Activated CD4-positive, alpha-beta T cell treated with anti-CD3 and anti-CD28 coated beads, Interleukin-2, amount 50 U/mL, for 1 hour (primary cell): ENCODE measurements around the gene PGC.
A peak's percentile ranks its signal among the peaks of the same experiment; 100 is the strongest.

ENCODE experiments used
- DNase-seq: peaks from one replicate; pipeline ENCODE4 v3.0.0-alpha.2; 2020

The PGC gene

DNA sequence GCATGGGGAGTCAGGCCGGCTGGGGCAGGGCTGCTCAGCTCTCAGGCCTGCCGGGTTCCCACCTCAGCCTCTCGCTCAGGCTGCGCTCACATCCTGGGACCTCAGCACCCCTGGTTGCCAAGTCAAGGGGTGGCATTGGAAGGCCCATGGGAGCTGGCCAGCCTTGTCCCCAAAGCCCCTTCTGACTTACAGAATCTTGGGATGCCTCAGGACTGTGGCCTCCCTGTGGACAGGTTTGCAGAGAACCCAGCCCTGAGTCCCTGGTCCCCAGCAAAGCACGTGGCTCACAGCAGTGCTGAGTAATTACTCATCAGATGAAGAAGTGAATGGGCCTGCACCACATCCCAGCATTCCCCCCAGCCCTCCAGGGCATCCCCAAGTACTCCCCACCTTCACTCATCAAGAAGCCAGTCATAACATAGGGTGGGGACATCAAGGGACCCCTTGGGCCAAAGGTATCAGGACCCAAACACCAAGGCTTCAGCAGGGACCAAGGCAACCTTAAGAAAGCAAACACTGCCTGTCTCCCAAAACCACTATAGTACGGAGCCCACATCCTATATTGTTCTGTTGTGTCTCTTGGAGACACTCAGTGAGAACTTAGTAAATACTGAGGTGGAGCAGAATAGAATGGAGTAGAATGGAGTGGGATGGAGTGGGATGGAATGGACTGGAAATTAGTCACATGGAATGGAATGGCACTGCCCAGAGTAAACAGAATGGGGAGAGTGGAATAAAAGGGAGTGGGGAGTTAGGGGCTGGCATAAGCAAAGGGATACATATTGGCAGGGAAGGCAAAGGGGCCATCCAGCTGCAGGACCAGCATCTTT, 3.6 kb downstream of the PGC start:
- DNase-seq: no peak

DNA sequence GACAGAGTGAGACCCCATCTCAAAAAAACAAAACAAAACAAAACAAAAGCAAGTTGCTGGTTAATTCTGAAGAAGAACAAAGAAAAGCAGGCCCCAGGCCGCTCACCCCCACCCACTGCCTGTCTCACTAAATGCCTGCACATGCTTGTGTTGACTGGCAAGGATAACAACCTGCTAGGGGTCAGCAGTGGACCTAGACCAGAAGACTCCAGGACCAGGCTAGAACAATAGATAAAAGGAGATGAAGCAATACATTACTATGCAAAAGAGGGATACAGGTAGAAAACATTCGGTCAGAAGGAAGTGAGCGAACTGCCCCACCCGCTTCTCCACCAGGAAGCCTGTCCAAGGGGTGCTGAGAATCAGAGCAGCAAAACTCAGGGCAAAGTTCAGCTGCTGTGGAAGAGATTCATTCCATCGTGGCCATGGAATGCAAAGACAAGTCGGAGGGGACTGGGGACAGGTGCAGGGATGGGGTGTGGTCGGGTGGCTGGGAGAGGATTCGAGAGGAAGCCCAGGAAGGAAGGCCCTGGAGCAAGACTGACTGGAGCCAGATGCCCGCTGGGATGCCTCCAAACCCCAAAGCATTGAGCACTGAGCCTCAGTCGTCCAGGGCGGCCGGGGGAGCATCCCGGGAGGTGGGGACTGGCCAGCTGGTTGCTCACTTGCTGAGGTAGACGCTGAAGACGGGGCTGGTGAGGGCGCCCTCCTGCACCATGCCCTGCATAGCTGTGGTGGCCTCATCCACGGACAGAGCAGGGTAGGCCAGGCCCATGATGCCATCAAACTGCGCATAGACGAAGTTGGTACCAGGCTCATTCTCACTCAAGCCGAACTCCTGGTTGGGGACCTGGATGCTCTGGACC, 5.3 kb downstream of the PGC start:
- no peak for DNase-seq

DNA sequence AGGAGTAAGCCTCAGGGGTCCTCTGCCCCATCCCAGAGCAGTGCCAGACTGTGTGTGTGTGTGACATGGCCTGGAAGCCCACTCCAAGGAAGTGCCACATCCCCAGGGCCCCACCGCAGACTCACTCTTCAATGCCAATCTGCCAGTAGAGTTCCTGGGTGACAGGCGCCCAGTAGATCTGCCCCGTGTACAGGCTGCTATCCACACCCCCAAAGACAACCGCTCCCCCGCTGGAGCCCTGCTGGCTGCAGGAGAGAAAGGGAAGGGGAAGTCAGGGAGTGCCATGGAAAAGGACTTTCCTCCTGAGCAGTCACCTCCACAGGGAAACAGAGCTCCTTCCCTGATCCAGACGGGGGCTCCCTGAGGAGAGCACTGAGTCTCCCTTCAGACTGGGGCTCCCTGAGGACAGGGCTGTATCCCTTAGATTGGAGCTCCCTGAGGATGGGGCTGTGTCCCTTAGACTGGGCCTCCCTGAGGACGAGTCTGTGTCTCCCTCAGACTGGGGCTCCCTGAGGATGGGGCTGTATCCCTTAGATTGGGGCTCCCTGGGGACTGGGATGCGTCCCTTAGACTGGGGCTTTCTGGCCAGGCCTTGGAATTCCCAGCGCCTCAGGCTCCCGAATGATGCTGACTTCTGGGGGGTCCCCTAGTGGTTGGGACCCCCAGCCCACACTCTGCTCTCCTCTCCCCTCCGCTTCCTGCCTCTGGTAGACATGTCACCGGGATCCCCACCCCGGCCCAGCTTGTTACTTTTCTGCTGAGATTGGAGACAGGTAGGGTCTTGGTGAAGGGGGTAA, 6.6 kb downstream of the PGC start:
- no peak for DNase-seq

DNA sequence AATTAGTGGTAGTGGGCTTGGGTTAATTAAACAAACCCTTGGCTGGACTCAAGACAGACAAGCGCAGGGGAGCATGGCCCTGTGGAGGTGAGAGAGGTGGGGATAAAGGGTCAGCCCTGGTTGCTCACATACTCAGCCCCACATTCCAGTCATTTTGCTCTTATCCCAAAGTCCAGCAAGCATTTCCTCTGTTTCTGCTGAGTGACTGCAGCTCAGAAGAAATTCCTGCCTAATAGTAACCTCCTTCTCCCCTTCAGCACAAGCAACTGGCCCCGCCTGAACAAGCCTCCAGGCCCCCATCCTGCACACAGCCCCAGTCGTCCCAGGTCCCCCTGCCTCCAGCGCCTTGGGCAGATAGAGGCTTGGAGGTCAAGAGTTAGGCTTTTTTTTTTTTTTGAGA, 8.2 kb downstream of the PGC start:
- DNase-seq: no peak

DNA sequence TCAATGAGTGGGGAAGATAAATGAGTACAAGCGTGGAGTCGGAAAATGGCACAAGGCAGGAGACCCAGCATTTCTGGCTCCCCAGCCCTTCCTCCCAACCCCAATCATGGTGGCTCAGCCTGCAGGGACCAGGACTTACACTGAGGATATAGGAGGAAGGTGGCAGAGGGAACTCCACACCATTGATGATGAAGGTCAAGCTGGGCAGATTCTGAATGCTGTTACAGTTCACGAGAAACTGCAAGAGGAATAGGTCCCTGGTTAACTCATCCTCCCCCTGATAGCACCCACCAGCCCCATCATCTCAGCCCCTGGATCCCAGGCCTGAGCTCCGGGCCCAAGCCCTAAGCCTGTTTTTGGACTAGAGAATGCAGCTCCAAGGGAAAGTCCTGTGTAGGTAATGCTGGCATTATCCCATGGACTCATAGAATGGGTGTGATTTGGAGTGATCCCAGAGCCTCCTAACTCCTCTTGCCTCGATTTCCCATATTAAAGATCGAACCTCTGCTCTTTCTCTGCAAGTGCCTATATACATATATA, 9.5 kb downstream of the PGC start:
- DNase-seq: no peak

DNA sequence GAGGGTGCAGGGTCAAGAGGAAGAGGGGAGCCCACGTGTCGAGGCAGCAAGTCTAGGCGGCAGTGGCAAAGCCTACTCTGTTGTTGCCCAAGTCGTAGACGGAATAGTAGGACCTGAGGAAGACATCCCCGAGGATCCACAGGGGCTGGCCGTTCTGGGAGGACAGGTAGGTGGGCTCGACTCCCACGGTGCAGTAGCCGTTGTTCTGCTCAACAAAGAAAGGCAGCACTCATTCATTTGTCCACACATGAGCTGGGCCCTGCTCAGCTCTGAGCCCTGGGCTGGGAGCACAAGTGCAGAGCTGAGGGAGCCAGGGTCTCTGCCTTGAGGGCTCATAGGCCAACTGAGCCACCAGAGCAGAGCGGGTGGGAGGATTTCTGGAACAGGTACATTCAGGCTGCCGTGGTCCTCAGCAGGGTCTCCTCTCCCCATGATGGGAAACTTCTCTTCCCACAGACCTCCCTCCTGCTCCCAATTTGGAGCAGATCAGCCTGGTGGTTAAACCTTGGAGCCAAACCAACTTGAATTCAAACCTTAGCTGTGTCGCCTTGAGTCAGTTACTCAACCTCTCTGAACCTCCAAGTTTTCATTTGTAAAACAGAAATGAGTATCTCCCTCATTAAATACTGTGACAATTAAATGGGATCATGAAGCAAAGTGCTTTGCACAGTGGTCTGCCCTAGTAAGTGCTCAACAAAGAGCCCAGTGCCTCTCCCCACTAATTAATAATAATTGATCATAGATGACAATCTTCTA, 10.2 kb downstream of the PGC start:
- DNase-seq: no peak

DNA sequence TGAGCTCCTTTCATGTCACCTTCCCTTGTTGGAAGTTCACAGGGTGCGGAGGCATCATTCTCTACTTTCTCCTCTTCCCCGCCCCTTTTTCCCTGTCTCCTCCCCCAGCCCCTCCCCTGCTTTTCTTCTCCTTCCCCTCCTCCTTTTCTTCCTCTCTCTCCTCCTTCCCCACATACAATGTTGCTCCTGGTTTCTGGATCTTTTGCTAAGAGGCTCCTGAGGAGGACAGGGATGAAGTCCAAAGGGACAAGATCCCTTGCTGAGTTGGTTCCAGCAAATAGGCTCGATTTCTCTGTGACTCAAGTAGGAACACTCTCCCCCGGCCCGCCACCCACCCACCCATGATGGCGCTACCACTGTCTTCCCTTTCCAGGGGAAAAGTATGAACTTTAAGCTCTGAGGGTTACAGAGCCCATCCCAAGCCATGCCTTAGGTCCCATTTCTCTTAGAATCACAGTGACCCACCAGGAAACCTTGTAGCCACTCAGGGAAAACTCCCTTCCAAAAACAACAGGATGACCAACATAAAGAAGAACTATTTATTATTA, 10.9 kb downstream of the PGC start:
- DNase-seq: no peak

DNA sequence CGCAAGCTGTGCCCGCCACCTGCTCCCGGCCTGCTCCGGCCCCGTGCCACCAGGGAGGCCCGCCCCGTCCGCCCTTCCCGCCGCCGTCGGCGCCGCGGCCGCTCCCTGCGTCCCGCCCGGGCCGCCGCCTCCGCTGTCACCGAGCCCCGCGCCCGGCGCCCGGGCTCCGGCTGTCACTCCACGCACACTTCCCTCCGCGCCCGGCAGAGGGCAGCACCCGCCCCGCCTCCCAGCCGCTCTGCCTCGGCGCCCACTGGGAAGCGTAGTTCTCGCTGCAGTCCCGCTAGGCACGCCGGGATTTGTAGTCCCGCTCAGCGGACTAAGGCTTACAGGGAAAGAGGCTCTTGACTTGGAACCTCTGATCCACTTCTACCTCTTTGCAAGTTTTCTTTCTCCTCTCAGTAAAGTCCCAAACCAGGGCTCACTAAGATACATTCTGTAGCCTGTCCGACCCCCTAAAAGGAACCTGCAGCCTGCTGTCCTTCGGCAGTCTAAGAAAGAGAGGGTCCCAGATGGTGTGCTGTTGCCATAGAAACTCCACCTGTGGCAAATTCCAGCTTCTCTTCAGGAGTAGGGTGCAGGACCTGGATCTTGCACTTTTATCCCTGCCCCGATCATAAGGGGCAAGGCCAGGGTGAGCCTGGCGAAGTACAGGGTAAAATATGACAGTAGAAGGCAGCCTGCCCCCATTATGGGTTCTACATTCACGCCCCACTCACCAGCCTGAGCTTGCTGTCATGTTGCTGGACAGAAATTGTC, 11.6 kb downstream of the PGC start, which contains the start of gene TFEB:
Gene TFEB, minus strand, starts transcription at position 182 of the 759 bp plus-strand sequence. CDS start 44,395 bp downstream, outside the sequence.
- peak; percentile 93 for DNase-seq

DNA sequence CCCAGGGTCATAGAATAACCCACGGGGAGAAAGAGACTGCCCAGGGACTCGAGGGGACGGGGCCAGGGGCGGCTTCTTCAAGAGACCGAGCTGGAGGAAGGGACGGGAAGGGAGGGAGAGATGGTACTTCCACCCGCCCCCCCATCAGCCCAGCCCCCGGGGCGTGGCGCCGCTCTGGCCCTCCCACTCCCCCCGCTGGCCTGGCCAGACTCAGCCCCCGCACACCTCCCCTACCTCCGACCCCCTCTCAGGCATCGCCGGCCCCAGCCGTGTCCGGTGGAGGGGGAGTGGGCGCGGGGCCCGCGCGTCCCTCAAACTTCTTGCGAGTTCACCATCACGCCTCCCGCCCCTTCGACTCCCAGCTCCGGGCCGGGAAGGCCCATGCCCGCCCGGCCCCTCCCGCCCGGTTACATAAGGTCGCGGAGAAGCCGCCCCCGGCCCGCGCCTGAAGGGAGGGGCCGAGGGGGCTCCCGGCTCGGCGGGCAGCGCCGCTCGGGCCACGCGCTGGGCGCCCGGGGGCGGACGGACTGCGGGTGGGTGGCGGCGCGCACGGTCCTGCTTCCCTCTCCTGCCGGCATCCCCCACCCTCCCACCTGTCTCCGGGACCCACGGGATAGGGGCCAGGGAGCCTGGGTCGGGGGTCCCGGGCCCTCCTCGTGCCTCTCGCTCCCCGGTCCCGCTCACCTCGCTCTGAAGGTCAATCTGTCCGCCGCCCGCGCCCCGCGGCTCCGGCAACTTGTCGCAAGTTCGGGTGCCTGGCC, 12.4 kb downstream of the PGC start:
- DNase-seq: peak; percentile 64

DNA sequence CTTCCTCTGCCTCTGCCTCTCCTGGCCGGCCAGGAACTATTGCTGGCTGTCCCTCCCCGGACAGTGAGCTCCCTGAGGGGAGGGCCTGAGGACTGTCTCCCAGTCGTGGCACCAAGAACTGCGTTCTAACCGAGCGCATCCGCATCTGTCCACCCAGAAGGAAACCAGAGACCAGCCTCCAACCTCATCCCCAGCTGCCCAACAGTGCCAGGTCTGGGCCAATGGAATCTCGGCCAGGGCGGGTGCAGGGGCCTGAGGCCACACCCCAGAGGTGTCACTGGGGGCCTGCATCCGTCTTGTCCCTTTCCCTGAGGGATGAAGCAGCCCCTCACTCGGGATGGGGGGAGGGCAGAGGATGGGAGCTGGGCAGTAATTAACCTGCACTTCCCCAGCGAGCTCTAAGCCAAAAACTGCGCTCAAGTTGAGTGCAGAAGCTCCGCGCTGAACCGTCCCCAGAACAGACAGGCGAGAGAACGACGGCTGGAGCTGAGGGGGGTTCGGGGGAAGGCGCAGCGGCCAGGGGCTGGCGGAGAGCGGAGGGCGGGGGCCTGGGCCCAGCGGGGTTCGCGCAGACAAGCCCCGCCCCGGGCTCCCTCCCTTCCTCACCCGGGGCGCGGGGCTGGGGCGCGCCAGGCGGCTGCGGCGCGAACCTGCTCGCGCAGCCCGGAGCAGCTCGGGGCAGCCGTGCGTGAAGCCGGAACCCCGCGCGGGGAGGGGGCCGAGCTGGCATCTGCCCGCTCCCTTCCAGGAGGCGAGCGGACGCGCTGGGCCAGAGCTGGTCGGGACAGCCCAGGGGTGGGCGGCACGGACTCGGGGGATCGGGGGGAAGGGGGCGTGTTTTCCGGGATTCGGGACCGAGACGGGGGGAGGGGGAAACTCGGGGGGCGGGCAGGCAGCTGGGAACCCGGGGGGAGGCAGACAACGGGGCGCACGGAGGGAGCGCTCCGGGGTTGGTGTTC, 13.2 kb downstream of the PGC start:
- peak; percentile 67 for DNase-seq

DNA sequence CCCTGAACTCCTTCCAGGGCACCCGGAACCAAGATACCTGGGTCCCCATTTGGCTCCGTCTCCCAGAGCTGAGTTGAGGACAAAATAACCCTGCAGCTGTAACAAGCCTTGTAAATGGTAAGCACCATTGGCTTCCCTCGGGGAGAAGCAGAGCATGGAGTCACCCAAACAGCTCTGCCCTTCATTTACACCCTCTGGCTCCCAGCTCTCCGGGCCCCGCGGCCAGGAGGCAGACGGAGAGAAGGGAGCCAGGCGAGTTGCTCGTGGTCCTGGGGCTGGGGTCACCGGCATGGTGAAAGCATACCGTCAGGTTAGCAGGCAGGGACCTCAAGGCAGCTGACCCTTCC, 13.9 kb downstream of the PGC start:
- DNase-seq: no peak

DNA sequence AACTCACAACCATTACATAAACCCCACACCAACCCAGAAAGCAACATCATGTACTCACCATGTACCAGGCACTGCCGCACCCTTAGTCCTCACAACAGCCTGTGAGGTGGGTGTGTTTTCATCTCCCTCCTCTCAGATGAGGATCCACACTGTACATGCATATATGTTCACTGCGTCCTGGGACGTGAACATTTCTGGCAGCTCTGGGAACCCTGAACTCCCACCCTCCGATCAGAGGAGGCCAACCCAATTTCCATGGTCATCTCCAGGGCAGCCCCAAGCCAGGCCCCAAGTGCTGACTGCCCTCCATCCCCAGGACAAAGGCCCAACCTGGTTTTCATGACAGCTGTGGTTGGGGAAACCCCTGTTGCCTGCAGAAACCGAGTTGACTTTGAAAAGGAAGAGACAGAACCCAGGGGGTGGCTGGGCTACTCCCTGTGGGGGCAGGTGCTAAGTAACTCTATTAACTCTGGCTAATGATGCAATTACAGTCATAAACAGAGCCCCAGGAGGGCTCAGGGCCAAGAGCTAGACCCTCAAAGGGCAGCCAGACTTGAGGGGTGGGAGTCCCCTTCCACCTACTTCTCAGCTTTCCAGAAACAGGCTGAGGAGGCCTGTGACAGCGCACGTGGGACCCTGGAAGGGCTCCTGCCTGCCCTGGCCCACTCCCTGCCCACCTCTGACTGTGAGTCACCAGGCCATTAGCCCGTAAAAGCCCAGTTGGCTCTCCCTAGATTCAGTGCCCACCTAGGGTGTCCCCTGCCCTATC, 14.4 kb downstream of the PGC start:
- peak; percentile 57 for DNase-seq

DNA sequence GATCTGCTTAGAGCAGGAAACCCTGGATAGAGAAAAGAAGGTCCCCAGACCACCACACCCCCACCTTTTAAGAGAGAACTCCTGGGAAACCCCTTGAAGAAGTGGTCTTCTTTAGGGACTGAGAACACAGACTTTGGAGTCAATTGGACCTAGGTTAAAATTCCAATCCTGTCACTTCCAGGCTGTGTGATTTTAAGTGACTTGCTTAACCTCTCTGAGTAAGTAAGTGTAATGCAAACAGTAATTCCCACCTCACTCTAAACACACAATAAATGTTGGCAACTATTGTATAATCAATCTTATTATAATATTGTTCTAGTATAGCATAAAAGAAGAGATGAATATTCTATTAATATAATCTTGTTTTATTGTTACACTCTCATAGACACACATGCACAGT, 15.0 kb downstream of the PGC start:
- DNase-seq: no peak

DNA sequence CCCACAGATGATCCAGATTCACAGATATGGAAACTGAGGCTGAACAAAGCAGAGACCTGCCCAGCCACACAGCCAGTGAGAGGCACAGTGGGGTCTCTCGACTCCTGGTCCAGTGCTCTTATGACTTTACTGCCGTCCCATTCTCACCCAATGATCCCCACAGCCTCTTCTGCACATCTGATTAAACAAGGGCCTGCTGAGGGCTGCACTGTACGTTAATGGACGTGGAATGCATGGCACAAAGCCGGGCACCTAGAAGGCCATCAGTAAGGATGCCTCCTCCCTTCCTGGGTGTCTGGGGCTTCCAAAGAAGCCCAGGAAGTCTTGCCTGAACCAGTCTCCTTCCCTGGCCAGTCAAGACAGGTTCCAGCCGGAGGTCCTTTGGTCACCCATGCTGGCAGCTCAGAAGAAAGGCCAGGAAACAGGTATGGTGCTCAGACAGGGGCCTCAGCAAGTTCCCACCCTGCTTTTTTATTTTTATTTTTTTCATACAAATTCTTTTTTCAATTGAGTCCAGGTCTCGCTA, 15.6 kb downstream of the PGC start:
- DNase-seq: no peak

DNA sequence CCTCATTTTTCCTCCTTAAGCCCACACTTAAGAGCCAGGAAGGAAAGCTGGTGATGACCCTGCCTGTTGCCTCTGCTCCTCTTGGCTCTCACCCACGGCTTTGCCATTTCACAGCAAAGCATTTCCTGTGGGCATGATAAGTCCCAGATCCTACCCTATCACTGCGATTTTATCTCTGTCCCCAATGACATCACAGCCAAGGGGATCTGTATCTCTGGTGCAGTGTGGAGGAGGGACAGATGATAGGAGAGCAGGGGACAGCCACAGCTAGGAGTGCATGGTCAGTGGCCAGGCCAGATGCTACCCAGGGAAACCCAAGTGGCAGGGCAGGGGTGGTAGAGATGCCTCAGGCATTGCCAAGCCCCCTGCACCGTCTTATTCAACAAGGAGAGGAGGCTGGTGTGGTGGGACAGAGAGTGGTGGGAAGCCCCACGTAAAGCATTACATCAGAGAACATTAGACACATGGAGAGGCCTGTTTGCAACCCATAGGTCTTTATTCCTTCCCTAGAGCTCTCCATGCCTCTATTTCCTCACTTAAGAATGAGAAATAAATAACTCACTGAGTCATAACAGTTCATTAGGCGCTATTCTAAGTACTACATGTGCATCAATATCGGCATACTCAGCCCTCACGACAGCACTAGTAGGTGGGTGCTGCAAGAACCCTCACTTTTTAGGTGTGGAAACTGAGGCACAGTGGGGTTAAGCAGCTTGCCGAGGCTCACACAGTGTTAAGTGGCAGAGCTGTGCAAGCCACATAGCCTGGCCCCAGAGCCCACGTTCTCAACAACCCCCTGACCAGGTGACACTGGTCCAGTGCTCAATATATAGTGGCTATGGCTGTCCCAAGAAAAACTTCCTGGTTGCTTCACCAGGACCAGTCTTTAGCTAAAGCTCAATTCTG, 16.4 kb downstream of the PGC start:
- no peak for DNase-seq

DNA sequence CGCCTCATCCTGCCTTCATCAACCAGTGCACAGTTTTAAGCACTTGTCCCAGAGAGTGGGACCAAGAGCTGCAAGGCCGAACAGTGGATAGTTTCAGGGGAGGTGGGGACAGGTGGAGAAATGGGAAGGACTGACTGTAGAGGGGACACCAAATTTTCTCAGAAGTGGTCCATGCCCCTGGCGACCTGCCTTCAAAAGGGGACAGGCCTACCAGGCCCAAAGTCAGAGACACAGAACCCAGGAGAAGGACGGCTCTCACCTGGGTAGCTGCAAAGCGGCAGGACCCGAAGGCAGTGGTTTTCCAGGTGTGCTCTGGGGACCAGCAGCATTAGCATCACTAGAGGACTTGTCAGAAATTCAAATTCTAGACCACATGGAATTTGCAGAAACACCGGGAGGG, 17.6 kb downstream of the PGC start:
- DNase-seq: no peak

DNA sequence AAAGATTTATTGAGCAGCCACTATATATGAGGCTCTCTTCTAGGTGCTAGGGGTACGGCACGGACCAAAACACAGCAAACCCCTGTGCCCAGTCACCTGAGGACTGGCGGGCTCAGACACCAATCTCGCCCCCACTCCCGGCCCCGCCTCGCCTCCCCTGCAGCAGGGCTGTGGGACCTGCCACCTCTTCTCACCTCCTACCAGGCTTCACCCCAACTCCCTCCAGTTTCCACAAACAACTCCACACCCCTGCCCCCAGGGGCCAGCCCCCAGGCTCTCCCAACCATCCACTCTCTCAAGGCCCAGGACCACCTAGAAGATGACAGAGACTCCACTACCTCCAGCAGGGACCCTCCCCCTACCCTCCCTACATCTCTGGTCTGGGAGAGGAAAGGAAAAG, 18.2 kb downstream of the PGC start:
- DNase-seq: no peak
